Fibroblast of pulmonary artery (primary cell): Measurements from ENCODE around the gene TMEM187.

ENCODE experiments used
- DNase-seq: peaks from one replicate; pipeline ENCODE4 v3.0.0-alpha.2; 2010; ENCODE audit warnings: low read depth
- H3K4me3 ChIP-seq: replicated peaks from 2 replicates; pipeline ENCODE4 v1.5.1; 2011; ENCODE audit warnings: low read depth, mild to moderate bottlenecking, control low read depth, low read length, moderate library complexity
- TF ChIP-seq, protein P1 (sequence below): IDR thresholded peaks from 2 replicates; pipeline ENCODE4 v1.5.1; 2011; ENCODE audit warnings: mild to moderate bottlenecking, control low read depth, low read length, inconsistent platforms; ENCODE audit errors: missing control alignments

Gene TMEM187

DNA sequence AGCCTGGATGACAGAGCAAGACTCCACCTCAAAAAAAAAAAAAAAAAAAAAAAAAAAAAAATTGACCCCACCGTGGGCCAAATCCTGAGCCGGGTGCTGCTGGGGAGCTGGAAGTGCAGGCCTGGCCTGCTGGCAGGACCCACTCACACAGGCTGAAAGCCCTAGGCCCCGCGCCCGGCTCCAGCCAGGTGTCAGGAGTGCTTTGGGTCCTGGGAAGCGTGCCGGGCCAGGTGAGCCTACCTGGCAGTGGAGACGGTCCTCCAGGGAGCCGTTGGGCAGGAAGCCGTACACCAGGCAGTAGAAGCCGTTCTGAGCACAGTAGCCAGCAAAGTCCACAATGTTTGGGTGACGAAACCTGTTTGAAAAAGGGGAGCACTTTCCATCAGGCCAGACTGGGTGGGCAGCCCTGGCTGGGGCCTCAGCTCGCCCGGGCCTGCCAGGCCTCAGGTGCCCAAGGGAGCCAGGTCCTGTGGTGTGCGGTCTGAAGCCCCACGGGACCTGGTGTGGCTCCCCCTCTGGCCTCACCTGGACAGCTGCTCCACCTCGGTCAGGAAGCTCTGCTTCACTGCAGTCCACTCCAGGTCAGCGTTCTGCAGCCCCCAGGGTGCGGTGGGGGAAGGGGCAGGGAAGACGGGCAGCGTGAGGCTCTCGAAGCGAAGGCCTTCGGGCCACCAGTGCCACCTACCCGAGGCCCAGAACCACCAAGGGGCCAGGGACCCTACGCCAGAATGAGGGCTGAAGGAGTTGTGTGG lies 45.4 kb downstream of the TMEM187 start:
- H3K4me3 ChIP-seq = peak overlapping the region; percentile 58
- DNase-seq = no peak
- TF ChIP-seq, protein P1, sequence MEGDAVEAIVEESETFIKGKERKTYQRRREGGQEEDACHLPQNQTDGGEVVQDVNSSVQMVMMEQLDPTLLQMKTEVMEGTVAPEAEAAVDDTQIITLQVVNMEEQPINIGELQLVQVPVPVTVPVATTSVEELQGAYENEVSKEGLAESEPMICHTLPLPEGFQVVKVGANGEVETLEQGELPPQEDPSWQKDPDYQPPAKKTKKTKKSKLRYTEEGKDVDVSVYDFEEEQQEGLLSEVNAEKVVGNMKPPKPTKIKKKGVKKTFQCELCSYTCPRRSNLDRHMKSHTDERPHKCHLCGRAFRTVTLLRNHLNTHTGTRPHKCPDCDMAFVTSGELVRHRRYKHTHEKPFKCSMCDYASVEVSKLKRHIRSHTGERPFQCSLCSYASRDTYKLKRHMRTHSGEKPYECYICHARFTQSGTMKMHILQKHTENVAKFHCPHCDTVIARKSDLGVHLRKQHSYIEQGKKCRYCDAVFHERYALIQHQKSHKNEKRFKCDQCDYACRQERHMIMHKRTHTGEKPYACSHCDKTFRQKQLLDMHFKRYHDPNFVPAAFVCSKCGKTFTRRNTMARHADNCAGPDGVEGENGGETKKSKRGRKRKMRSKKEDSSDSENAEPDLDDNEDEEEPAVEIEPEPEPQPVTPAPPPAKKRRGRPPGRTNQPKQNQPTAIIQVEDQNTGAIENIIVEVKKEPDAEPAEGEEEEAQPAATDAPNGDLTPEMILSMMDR = no peak

DNA sequence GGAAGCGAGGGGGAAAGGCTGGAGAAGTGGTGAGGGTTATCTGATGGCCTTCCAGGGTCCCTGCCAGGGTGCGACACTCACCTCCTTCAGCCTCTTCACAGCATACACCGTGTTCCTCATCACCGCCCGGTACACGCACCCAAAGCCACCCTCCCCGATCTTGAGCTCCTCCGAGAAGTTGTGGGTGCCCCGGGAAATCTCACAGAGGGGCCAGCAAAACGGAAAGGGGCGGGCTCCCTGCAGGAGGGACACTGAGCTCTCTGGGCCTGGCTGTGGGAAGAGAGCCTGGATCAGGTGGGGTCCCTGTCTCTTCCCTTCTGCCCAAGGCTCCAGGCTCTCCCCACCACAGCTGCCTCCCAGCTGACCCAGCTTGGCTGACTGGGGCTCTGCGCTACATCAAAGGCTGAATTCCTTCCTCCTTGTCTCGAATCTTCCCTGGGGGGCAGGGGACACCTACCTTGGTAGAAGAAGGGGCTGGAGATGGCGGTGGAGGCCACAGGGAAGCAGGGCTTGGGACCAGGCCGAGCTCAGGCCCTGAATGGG lies 46.0 kb downstream of the TMEM187 start:
- TF ChIP-seq, protein P1 = no peak
- peak overlapping the region; percentile 58 for H3K4me3 ChIP-seq
- DNase-seq = no peak

DNA sequence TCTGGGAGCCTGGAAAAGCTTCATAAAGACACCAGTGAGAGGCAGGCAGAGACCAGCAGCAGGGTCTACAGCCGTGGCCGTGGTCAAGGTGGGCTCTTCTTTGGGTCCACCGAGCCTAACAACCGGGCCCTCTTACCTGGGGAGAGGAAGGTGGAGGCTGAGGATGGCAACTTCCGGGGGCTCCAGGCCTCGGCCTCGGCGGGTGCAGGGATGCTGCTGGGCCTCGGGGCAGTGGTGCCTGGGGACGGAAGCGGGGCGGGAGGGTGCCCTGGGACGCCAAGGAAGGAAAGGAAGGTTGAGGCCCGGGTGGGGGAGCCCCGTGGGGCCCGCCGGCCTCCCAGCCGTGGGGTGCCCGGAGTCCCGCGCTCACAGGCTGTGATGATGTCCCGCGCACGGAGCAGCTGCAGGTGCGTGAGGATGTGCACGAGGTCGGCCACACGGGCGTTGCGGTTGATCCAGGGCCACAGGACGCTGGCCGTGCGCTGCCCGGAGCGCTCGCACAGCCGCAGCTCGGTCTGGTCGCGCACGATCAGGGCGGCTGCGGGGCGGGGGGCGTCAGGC lies 46.6 kb downstream of the TMEM187 start:
- H3K4me3 ChIP-seq = peak overlapping the region; percentile 58
- no peak for DNase-seq
- TF ChIP-seq, protein P1 = no peak

DNA sequence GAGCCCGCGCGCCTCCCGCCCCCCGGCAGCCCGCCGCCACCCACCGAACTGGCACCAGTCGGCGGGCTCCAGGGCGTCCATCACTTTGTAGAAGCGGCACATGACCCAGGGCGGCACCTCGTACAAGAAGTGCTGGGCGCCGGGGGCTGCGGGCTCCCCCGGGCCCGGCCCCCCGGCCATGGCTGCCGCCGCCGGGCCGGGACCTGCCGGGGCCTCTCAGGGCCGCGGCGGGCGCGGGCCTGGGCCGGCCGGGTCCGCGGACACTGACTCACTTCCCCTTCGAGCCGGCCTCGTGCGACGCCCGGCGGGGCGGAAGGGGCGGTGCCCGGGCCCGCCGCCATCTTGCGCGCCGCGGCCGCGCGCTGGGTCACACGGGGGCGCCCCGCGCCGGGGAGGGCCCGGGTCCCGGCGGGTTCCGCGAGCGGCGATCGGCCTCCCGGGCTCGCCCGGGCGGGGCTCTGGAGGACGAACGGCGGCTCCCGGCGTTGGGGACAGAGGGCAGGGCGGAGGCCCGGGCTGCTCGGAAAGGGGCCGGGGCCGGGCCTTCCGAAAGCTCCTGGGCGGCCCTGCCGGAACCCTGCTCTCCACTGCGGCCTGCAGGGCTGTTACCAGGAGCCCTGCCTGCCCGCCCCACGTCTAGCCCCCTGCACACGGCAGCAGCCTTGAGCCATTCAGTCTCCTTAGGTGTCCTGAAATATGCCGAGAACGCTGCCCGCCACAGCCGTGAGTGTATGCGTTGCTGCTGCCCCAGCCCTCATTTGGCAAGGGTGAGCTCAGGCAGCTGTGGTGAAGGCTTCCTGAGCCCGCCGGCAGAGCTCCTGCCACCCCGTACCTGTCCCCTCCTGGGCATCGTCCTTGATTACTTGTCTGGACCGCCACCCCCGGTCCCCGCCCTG lies 47.3 kb downstream of the TMEM187 start, which contains the start of gene IRAK1:
Gene IRAK1 (minus strand): TSS at position 270 of the 896 bp plus-strand sequence. CDS start 90 bp downstream, at position 180.
- TF ChIP-seq, protein P1 = no peak
- peak; percentile 60 for DNase-seq
- H3K4me3 ChIP-seq = peak within 1 kb of the TSS; percentile 58

DNA sequence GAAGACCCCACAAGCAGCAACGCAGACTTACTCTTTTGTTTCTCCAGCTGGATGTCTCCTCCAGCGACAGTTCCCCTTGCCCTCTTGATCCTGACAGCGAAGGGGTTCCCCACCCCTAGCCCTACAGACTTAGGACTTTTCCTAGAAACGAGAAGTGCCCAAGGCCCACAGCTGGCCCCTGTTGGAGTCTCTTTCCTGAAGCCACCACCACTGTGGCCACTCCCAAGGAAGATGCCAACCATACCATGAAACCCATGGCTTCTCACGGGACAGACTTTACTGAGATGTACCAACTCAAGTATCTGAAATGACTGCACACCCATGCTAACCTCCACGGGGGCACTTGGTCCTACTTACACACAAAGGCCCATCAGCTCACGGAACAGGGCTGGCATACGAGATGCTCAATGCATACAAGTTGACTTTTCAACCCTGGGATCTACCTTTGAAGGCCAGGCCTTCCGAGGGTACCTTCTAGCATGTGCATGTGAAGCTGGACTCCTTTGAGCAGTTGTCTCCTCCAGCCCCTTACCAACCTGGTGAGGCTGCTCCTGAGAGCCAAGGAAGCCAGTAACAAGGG lies 48.1 kb downstream of the TMEM187 start:
- no peak for DNase-seq
- H3K4me3 ChIP-seq = peak overlapping the region; percentile 39
- TF ChIP-seq, protein P1 = no peak

DNA sequence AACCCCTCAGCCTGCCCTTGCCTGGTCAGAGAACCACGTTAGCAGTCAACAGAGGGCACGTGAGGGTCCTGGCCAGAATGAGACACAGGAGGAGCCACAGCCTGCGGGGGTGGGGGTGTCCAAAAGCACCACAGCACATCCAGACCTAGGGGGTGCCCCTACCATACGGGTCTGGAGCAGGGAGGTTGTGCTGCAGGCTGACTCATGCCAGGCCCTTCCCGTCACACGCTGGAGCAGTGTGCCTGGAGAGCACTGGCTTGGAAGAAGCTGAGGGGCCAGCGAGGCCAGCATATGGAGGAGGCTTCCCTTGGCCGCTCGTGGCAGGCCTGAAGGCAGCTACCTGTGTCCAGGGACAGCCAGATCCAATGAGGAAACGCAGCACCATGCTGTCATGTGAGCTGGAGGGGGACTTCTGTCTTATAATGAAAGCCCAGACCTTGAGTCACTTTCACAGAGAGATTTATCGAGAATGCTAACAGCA lies 48.6 kb downstream of the TMEM187 start:
- TF ChIP-seq, protein P1 = no peak
- DNase-seq = peak; percentile 62
- H3K4me3 ChIP-seq = no peak overlapping the region
